HCT116 (cell line): ENCODE results near the gene ZNF319. TPM values are rescaled to one million over a fixed set of nuclear protein-coding genes. Genes with fewer than 3 reads are reported as not detected.

ENCODE experiments used
- ATAC-seq: fragments of 200-7000 bp; cut with Tn5 transposase; 2 replicates; pipeline ENCODE4 v1.9.1; 2020; ENCODE audit warnings: mild to moderate bottlenecking, moderate library complexity
- BruUV-seq: library from RNA; stranded (reverse); fragments of 400-500 nt; replicated peaks from 2 replicates; lab custom pipeline; 2021; lab: Mats Ljungman, UMichigan
- CTCF ChIA-PET: fragments of 300-600 bp; sonication (Branson Sonifier 250); formaldehyde crosslinking; loops from one replicate; lab custom pipeline; 2021; ENCODE audit warnings: antibody characterized with exemption; lab: Charles Lee
- POLR2A ChIA-PET: fragments of 300-600, 350-600 bp; sonication (Branson Sonifier 250); formaldehyde crosslinking; loops from one replicate; lab custom pipeline; 2021; ENCODE audit warnings: antibody characterized with exemption; lab: Charles Lee
- RAD21 ChIA-PET, 2 experiments: fragments of 300-600 bp; sonication (Branson Sonifier 250); formaldehyde crosslinking; loops; one replicate each; lab custom pipeline; 2023; ENCODE audit warnings: low total read pairs in 2 of 2; ENCODE audit not compliant: uncharacterized antibody in 2 of 2, unreplicated experiment in 2 of 2, low non-redundant PET in 1 of 2; lab: Charles Lee
- DNase-seq: peaks from one replicate; pipeline ENCODE4 v3.0.0-alpha.2; 2010; ENCODE audit warnings: low read depth, low spot score
- H2AFZ ChIP-seq: fragments of 200-600 bp; shearing (Covaris generic), sonication (generic); 2 replicates; pipeline ENCODE4 v1.6.1; 2017; ENCODE audit warnings: low read depth, mixed run types, mixed read lengths, antibody characterized with exemption, low read length; ENCODE audit not compliant: poor library complexity, severe bottlenecking
- H3K27ac ChIP-seq: 2 replicates; pipeline ENCODE4 v1.5.1; 2012; ENCODE audit warnings: low read depth, low read length
- H3K27me3 ChIP-seq: fragments of 200-600 bp; sonication (generic); 2 replicates; pipeline ENCODE4 v1.6.1; 2016; ENCODE audit warnings: mixed run types, low read length, mixed read lengths; ENCODE audit not compliant: insufficient read depth
- H3K36me3 ChIP-seq, 2 experiments: fragments of 200-500 bp in 1 of 2; fragments of 200-600 bp in 1 of 2; sonication (Bioruptor generic) in 1 of 2; sonication (generic) in 1 of 2; 2 replicates each; pipeline versions ENCODE4 v1.5.1 to v1.6.1; 2014 to 2016; ENCODE audit warnings: low read length in 2 of 2, inconsistent platforms in 1 of 2, mixed read lengths in 1 of 2, mixed run types in 1 of 2; ENCODE audit not compliant: insufficient read depth in 2 of 2, control insufficient read depth in 1 of 2
- H3K4me1 ChIP-seq, 2 experiments: fragments of 200-600 bp in 1 of 2; sonication (generic) in 1 of 2; 2 replicates each; pipeline versions ENCODE4 v1.5.1 to v1.6.1; 2012 to 2017; ENCODE audit warnings: low read length in 2 of 2, inconsistent platforms in 1 of 2, mild to moderate bottlenecking in 1 of 2, mixed read lengths in 1 of 2, mixed run types in 1 of 2, moderate library complexity in 1 of 2; ENCODE audit not compliant: insufficient read depth in 2 of 2, control insufficient read depth in 1 of 2
- H3K4me2 ChIP-seq: fragments of 200-600 bp; sonication (generic); 2 replicates; pipeline ENCODE4 v1.6.1; 2017; ENCODE audit warnings: mixed run types, low read length, mixed read lengths
- H3K4me3 ChIP-seq, 2 experiments: fragments of 200-600 bp in 1 of 2; sonication (generic) in 1 of 2; replicated peaks in 1 of 2; 2 replicates each; pipeline ENCODE4 v1.5.1; 2011 to 2016; ENCODE audit warnings: low read length in 2 of 2, control low read depth in 1 of 2, low read depth in 1 of 2, mild to moderate bottlenecking in 1 of 2, mixed read lengths in 1 of 2, mixed run types in 1 of 2
- H3K79me2 ChIP-seq: fragments of 200-600 bp; sonication (generic); 2 replicates; pipeline ENCODE4 v1.6.1; 2017; ENCODE audit warnings: mild to moderate bottlenecking, mixed run types, low read length, moderate library complexity, mixed read lengths; ENCODE audit not compliant: insufficient read depth
- H3K9ac ChIP-seq: fragments of 200-600 bp; sonication (generic); 2 replicates; pipeline ENCODE4 v1.6.1; 2016; ENCODE audit warnings: low read length, mixed read lengths
- H3K9me2 ChIP-seq: fragments of 200-600 bp; sonication (generic), shearing (Covaris generic); 2 replicates; pipeline ENCODE4 v1.6.1; 2017; ENCODE audit warnings: mixed run types, mild to moderate bottlenecking, moderate library complexity; ENCODE audit not compliant: insufficient read depth
- H3K9me3 ChIP-seq, 2 experiments: fragments of 200-500 bp in 1 of 2; fragments of 200-600 bp in 1 of 2; sonication (Bioruptor generic) in 1 of 2; sonication (generic) in 1 of 2; 2 replicates each; pipeline ENCODE4 v1.6.1; 2014 to 2017; ENCODE audit warnings: low read length in 2 of 2, mixed read lengths in 2 of 2, inconsistent platforms in 1 of 2, low read depth in 1 of 2, mild to moderate bottlenecking in 1 of 2, mixed run types in 1 of 2, moderate library complexity in 1 of 2; ENCODE audit not compliant: control insufficient read depth in 1 of 2, insufficient read depth in 1 of 2
- H4K20me1 ChIP-seq: fragments of 200-600 bp; sonication (generic), shearing (Covaris generic); 2 replicates; pipeline ENCODE4 v1.6.1; 2017; ENCODE audit warnings: mixed run types, mild to moderate bottlenecking, moderate library complexity; ENCODE audit not compliant: insufficient read depth
- CEBPB ChIP-seq: IDR thresholded peaks from 2 replicates; pipeline ENCODE4 v1.6.1; 2012; ENCODE audit warnings: low read depth
- EGR1 ChIP-seq: IDR thresholded peaks from 2 replicates; pipeline ENCODE4 v1.6.1; 2012; ENCODE audit warnings: low read depth
- POLR2AphosphoS5 ChIP-seq: IDR thresholded peaks from 2 replicates; pipeline ENCODE4 v1.6.1; 2011; ENCODE audit warnings: mild to moderate bottlenecking, low read depth, low read length, moderate library complexity
- SIN3A ChIP-seq: IDR thresholded peaks from 2 replicates; pipeline ENCODE4 v1.6.1; 2012; ENCODE audit warnings: low read depth
- SRF ChIP-seq: IDR thresholded peaks from 2 replicates; pipeline ENCODE4 v1.6.1; 2012; ENCODE audit warnings: low read depth
- TCF7L2 ChIP-seq: IDR thresholded peaks from 2 replicates; pipeline ENCODE4 v1.7.0; 2011; ENCODE audit warnings: borderline replicate concordance, inconsistent platforms; ENCODE audit not compliant: insufficient read depth, insufficient read length; ENCODE audit errors: extremely low read depth
- ZNF274 ChIP-seq: fragments of 200-500 bp; sonication (Bioruptor generic); IDR thresholded peaks from 2 replicates; pipeline ENCODE4 v1.6.1; 2014; ENCODE audit warnings: mild to moderate bottlenecking, low read depth, low read length, inconsistent platforms
- intact Hi-C: fragments of 100-400 bp; cut with micrococcal nuclease; formaldehyde crosslinking; loops from 2 replicates; pipeline ENCODE4 v1.10.0; 2022
- total RNA-seq: library from RNA; stranded (reverse); gene quantifications from one replicate; pipeline ENCODE4 v1.2.1, GENCODE V29; 2021; ENCODE audit not compliant: unreplicated experiment
- TF ChIP-seq, protein P1 (sequence below), 3 experiments: fragments of 200-600 bp in 1 of 3; sonication (generic) in 1 of 3; IDR thresholded peaks in 2 of 3; conservative IDR thresholded peaks in 1 of 3; 2 replicates each; pipeline ENCODE4 v1.5.1; 2012 to 2017; ENCODE audit warnings: low read depth in 2 of 3, low read length in 2 of 3, antibody characterized with exemption in 1 of 3, borderline replicate concordance in 1 of 3, control low read depth in 1 of 3, mild to moderate bottlenecking in 1 of 3, mixed read lengths in 1 of 3, mixed run types in 1 of 3, moderate library complexity in 1 of 3; ENCODE audit not compliant: insufficient read depth in 1 of 3
- TF ChIP-seq, protein P2 (sequence below): IDR thresholded peaks from 2 replicates; pipeline ENCODE4 v1.6.1; 2012
- TF ChIP-seq, protein P3 (sequence below): IDR thresholded peaks from 2 replicates; pipeline ENCODE4 v1.6.1; 2012; ENCODE audit warnings: low read depth
- TF ChIP-seq, protein P4 (sequence below): IDR thresholded peaks from 2 replicates; pipeline ENCODE4 v1.6.1; 2011; ENCODE audit warnings: mild to moderate bottlenecking, low read length, moderate library complexity; ENCODE audit not compliant: insufficient replicate concordance; ENCODE audit errors: extremely low read depth

Gene ZNF319
- total RNA-seq, 1 experiment from 2014 or later = 7.1 TPM

DNA sequence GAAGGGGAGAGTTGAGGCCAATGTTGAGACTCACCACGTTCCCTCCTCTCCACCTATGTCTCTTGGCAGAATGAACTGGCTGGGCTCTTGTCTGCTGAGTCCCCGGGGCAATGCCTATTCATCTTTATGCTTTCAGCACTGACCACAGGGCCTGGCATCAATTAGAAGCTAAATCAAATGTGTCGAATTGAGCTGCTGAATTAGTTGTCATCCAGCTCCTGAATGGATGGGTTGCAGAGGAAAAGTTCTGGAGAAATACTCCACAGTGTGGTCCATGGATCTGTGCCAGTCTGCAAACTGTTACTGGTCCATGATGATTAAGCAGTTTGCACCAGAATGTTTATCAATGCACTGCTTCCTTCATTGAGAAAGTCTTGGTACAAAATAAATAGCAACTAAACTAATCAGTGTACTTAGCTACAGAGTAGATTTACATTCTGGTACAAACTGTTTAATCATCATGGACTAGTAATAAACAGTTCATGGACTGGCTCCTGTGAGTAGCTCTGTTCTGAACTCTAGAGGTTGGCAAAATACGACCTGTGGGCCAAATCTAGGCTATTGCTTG lies 34.2 kb downstream of the ZNF319 start:
- RAD21 ChIA-PET = no interaction called here
- CTCF ChIA-PET = no interaction called here
- H3K27ac ChIP-seq = no peak overlapping the region

More for the DNA sequence above, 34.2 kb downstream of the ZNF319 start:
- H3K9ac ChIP-seq = no peak overlapping the region
- DNase-seq (no peak), ATAC-seq (no peak)
- no peak overlapping the region for H3K4me3 ChIP-seq
- H4K20me1 ChIP-seq = no peaks in the 10 kb centered on the region
- POLR2A ChIA-PET = no interaction called here
- no peak overlapping the region for H2AFZ ChIP-seq
- intact Hi-C loops = no loop called here
- H3K79me2 ChIP-seq = no peaks in the 10 kb centered on the region
- H3K4me1 ChIP-seq = no peaks in the 10 kb centered on the region
- no peaks in the 10 kb centered on the region; the same call in 1 of the 2 replicates for H3K27me3 ChIP-seq
- no peaks in the 10 kb centered on the region for H3K9me3 ChIP-seq
- no TSS peak for BruUV-seq
- no peaks in the 10 kb centered on the region for H3K9me2 ChIP-seq
- H3K4me2 ChIP-seq = no peak overlapping the region
- no peaks in the 10 kb centered on the region for H3K36me3 ChIP-seq
- no peak for TF ChIP-seq TCF7L2
- TF ChIP-seq, protein P1, sequence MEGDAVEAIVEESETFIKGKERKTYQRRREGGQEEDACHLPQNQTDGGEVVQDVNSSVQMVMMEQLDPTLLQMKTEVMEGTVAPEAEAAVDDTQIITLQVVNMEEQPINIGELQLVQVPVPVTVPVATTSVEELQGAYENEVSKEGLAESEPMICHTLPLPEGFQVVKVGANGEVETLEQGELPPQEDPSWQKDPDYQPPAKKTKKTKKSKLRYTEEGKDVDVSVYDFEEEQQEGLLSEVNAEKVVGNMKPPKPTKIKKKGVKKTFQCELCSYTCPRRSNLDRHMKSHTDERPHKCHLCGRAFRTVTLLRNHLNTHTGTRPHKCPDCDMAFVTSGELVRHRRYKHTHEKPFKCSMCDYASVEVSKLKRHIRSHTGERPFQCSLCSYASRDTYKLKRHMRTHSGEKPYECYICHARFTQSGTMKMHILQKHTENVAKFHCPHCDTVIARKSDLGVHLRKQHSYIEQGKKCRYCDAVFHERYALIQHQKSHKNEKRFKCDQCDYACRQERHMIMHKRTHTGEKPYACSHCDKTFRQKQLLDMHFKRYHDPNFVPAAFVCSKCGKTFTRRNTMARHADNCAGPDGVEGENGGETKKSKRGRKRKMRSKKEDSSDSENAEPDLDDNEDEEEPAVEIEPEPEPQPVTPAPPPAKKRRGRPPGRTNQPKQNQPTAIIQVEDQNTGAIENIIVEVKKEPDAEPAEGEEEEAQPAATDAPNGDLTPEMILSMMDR (IDR thresholded peaks at IDR 0.05 in 2 of 3, conservative IDR thresholded peaks at IDR 0.05 in 1 of 3; ENCODE audit: borderline replicate concordance in 1 of 3, insufficient read depth in 1 of 3, low read depth in 2 of 3, low read length in 2 of 3) = no peak
- TF ChIP-seq CEBPB = no peak
- no peak for TF ChIP-seq POLR2AphosphoS5
- no peak for TF ChIP-seq SIN3A
- TF ChIP-seq EGR1 = no peak
- no peak for TF ChIP-seq ZNF274
- TF ChIP-seq, protein P2, sequence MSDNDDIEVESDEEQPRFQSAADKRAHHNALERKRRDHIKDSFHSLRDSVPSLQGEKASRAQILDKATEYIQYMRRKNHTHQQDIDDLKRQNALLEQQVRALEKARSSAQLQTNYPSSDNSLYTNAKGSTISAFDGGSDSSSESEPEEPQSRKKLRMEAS = no peak
- TF ChIP-seq, protein P3, sequence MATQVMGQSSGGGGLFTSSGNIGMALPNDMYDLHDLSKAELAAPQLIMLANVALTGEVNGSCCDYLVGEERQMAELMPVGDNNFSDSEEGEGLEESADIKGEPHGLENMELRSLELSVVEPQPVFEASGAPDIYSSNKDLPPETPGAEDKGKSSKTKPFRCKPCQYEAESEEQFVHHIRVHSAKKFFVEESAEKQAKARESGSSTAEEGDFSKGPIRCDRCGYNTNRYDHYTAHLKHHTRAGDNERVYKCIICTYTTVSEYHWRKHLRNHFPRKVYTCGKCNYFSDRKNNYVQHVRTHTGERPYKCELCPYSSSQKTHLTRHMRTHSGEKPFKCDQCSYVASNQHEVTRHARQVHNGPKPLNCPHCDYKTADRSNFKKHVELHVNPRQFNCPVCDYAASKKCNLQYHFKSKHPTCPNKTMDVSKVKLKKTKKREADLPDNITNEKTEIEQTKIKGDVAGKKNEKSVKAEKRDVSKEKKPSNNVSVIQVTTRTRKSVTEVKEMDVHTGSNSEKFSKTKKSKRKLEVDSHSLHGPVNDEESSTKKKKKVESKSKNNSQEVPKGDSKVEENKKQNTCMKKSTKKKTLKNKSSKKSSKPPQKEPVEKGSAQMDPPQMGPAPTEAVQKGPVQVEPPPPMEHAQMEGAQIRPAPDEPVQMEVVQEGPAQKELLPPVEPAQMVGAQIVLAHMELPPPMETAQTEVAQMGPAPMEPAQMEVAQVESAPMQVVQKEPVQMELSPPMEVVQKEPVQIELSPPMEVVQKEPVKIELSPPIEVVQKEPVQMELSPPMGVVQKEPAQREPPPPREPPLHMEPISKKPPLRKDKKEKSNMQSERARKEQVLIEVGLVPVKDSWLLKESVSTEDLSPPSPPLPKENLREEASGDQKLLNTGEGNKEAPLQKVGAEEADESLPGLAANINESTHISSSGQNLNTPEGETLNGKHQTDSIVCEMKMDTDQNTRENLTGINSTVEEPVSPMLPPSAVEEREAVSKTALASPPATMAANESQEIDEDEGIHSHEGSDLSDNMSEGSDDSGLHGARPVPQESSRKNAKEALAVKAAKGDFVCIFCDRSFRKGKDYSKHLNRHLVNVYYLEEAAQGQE = no peak
- TF ChIP-seq, protein P4, sequence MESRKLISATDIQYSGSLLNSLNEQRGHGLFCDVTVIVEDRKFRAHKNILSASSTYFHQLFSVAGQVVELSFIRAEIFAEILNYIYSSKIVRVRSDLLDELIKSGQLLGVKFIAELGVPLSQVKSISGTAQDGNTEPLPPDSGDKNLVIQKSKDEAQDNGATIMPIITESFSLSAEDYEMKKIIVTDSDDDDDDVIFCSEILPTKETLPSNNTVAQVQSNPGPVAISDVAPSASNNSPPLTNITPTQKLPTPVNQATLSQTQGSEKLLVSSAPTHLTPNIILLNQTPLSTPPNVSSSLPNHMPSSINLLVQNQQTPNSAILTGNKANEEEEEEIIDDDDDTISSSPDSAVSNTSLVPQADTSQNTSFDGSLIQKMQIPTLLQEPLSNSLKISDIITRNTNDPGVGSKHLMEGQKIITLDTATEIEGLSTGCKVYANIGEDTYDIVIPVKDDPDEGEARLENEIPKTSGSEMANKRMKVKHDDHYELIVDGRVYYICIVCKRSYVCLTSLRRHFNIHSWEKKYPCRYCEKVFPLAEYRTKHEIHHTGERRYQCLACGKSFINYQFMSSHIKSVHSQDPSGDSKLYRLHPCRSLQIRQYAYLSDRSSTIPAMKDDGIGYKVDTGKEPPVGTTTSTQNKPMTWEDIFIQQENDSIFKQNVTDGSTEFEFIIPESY = no peak
- no peak for TF ChIP-seq SRF
